ENCODE measurements around the gene WDFY2. TPM values are rescaled to one million over a fixed set of nuclear protein-coding genes. Genes with fewer than 3 reads are reported as not detected.
A peak's percentile ranks its signal among the peaks of the same experiment; 100 is the strongest.

WDFY2 gene
- total and polyA plus RNA-seq, 7 donors, result 0.66 to 5.3 (median 1.7) TPM

DNA sequence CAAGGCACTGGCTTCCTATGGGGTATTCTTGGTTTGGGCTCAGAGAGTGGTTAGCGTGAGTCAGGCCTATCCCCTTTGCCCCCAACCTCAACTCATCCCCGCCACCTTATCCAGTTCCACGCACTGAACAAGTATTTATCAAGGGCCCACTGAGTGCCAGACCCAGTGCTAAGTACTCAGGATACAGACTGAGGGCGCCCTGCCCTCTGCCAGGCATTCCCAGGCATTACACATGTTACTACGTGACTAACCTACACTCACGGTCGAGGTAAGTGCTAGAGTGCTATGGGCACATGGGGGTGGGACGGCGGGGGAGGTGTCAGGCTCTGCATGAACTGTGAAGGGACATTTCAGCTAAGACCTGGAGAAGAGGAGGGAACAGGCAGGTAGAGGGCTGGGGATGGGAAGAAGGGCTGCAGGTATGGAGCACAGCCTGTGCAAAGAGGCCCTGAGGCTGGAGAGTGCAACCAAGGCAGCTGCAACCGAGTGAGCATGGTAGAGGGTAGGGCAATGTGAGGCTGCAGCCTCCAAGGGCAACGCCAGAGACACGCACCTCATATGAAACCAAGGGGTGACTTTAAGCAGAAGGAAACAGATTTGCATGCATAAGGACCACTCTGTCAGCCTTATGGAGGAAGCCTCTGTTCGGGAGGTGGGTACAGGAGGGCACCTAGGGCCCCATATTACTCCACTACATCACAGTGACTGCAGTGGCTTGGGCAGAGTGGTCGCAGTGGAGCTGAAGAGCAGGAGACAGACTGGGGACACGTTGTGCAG lies 197.2 kb downstream of the WDFY2 start:
- peaks cover 7% of the 10 kb centered on the region for H3K4me1 ChIP-seq
- WGBS, 3 donors, result 80 to 89% (median 85%) methylated on average over 15 of the region's 15 CpGs
- intact Hi-C loops (cut with DNase I), result no loop called here
- ATAC-seq (peak in 1 of 4 donors; percentile 40), DNase-seq (peak in 1 of 2 donors; percentile 32)
- no peaks in the 10 kb centered on the region for H3K9me3 ChIP-seq
- no peaks in the 10 kb centered on the region for H3K36me3 ChIP-seq (ENCODE audit: insufficient read depth in 1 of 2, low read depth in 1 of 2)
- H3K4me3 ChIP-seq, result no peak overlapping the region
- H3K27ac ChIP-seq, result no peak overlapping the region
- TF ChIP-seq, protein P1, sequence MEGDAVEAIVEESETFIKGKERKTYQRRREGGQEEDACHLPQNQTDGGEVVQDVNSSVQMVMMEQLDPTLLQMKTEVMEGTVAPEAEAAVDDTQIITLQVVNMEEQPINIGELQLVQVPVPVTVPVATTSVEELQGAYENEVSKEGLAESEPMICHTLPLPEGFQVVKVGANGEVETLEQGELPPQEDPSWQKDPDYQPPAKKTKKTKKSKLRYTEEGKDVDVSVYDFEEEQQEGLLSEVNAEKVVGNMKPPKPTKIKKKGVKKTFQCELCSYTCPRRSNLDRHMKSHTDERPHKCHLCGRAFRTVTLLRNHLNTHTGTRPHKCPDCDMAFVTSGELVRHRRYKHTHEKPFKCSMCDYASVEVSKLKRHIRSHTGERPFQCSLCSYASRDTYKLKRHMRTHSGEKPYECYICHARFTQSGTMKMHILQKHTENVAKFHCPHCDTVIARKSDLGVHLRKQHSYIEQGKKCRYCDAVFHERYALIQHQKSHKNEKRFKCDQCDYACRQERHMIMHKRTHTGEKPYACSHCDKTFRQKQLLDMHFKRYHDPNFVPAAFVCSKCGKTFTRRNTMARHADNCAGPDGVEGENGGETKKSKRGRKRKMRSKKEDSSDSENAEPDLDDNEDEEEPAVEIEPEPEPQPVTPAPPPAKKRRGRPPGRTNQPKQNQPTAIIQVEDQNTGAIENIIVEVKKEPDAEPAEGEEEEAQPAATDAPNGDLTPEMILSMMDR (IDR thresholded peaks at IDR 0.05), result no peak
- no peaks in the 10 kb centered on the region for H3K27me3 ChIP-seq (ENCODE audit: insufficient read depth in 3 of 3, low read length in 2 of 3)

DNA sequence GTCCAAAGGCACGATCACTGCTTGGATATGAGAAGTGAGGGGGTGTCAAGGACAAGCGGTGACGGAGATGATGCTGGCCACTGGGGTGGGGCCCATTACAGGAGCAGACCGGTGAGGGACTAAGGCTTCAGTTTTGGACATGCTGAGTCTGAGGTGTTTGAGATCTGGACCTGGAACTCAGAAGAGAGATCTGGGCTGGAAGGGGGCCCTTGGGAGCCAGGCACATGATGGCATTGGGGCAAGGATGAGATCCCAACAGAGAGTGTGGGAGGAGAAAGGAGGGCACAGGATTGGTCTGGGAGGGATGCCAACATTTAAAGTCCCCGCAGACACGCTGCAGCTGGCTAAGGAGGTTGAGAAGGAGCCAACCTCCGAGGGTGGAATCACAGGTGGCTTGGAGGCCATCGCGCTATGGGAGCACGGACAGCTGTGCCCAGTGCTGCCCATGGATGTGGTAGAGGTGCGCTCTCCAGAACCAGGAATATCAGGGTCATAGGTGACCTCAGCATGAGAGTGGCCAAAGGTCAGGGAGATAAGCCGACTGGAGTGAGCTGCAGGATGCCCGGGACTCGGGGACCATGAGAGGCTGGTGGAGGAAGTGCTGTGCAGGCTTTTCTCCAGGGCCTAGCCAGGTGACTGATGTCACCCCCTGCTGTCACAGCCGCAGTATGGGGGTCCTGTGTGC lies 197.9 kb downstream of the WDFY2 start:
- DNase-seq, result peak in 1 of 2 donors; percentile 45
- TF ChIP-seq, protein P1 (IDR thresholded peaks at IDR 0.05), result no peak
- Histone ChIP-seq H3K9me3 (no peaks in the 10 kb centered on the region), H3K27me3 (ENCODE audit: insufficient read depth in 3 of 3, low read length in 2 of 3) (no peaks in the 10 kb centered on the region), H3K4me3 (no peak overlapping the region), H3K4me1 (peaks cover 8% of the 10 kb centered on the region), H3K36me3 (ENCODE audit: insufficient read depth in 1 of 2, low read depth in 1 of 2) (no peaks in the 10 kb centered on the region), H3K27ac (no peak overlapping the region)
- intact Hi-C loops (cut with DNase I), result no loop called here
- ATAC-seq, result no peak
- 47 to 64% (median 52%) methylated on average over 15 of the region's 15 CpGs for WGBS, 3 donors

DNA sequence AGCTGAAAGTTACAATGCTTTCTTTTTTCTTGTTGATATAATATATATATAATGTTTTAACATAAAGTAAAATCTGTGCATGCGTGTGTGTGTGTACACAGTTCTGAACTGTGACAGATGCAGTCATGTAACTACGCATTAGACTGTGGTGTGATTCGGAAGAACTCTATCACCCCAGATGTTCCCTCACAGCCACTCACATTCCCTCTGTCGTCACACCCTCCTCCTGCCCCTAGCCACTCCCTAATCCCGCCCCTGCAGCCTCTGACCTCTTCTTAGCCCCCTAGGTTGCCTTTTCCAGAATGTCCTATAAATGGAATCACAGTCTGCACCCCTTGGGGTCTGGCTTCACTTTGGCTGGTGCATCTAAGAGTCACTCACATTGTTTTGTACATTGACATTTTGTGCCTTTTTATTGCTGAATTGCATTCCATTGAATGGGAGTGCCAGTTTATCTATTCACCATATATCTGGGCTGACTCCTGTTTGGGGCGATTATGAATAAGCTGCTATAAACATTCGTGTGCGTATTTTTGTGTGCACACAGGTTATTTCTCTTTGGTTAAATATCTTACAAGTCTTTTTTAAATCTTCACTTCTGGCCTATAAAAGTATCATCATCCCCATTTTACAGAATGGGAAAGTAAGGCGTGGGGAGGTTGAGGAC lies 199.3 kb downstream of the WDFY2 start:
- Histone ChIP-seq H3K4me1 (peaks cover 8% of the 10 kb centered on the region), H3K27me3 (ENCODE audit: insufficient read depth in 3 of 3, low read length in 2 of 3) (no peaks in the 10 kb centered on the region), H3K9me3 (no peaks in the 10 kb centered on the region), H3K27ac (no peak overlapping the region), H3K4me3 (no peak overlapping the region), H3K36me3 (ENCODE audit: insufficient read depth in 1 of 2, low read depth in 1 of 2) (no peaks in the 10 kb centered on the region)
- no peak for ATAC-seq
- no peak for DNase-seq
- WGBS, 3 donors, result 86 to 93% (median 88%) methylated on average over 9 of the region's 9 CpGs
- intact Hi-C loops (cut with DNase I), result no loop called here
- TF ChIP-seq, protein P1 (IDR thresholded peaks at IDR 0.05), result no peak

DNA sequence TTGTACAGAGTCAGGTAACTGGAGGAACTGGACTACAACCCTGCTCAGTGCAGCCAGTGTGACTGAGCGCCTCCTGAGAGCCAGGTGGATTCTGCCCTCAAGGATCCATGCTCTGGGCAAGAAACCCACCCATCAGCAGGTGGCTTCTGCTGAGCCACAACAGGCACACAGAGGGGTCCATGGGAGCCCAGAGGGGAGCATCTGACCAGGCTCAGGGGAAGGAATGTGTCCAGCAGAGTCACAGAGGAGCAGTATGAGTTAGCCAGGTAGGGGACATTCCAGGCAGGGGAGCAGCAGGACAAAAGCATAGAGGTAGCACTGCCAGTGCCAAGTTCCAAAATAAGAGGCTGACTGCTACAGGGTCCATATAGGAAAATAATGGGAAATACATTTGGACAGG lies 199.8 kb downstream of the WDFY2 start:
- H3K27me3 ChIP-seq (ENCODE audit: insufficient read depth in 3 of 3, low read length in 2 of 3), result no peaks in the 10 kb centered on the region
- no peaks in the 10 kb centered on the region for H3K36me3 ChIP-seq (ENCODE audit: insufficient read depth in 1 of 2, low read depth in 1 of 2)
- peaks cover 8% of the 10 kb centered on the region for H3K4me1 ChIP-seq
- ATAC-seq, result no peak
- H3K27ac ChIP-seq, result no peak overlapping the region
- intact Hi-C loops (cut with DNase I), result no loop called here
- H3K4me3 ChIP-seq, result no peak overlapping the region
- no peak for DNase-seq
- TF ChIP-seq, protein P1 (IDR thresholded peaks at IDR 0.05), result no peak
- H3K9me3 ChIP-seq, result no peaks in the 10 kb centered on the region
- WGBS, 3 donors, result 96 to 100% (median 100%) methylated on average over 1 of the region's 1 CpG

Measured in psoas muscle (tissue), 8 donors.